Measurements from ENCODE around the gene KLHL3.

KLHL3 gene

GRCh38 chr5:137735555-137736284 is at the start of gene KLHL3:
Gene KLHL3, minus strand, starts transcription at chr5:137736089. Its CDS starts 443 bp downstream, at chr5:137735646.
- H3K9me2 ChIP-seq (ENCODE audit: low read depth, low read length) = no peaks in the 10 kb centered on the region
- no peaks in the 10 kb centered on the region for H3K36me3 ChIP-seq (ENCODE audit: insufficient read depth, low read length)
- H3K27ac ChIP-seq (ENCODE audit: low read depth, low read length, poor library complexity, severe bottlenecking) = no peak within 1 kb of the TSS
- no peak for TF ChIP-seq EZH2 (IDR thresholded peaks at IDR 0.05; ENCODE audit: borderline replicate concordance, low read length)
- no peak for TF ChIP-seq CTCF (IDR thresholded peaks at IDR 0.05; ENCODE audit: low read length)
- no peaks in the 10 kb centered on the region for H3F3A ChIP-seq (ENCODE audit: insufficient read depth, low read length)
- H4K20me1 ChIP-seq (ENCODE audit: insufficient read depth, low read length) = no peaks in the 10 kb centered on the region
- H3K4me2 ChIP-seq (ENCODE audit: low read length) = no peak within 1 kb of the TSS
- H2AFZ ChIP-seq (ENCODE audit: low read length) = no peak within 1 kb of the TSS
- no peaks in the 10 kb centered on the region for H3K9me3 ChIP-seq (ENCODE audit: low read length)
- H3K4me1 ChIP-seq (ENCODE audit: insufficient read depth, low read length, severe bottlenecking) = no peaks in the 10 kb centered on the region
- H3K4me3 ChIP-seq (ENCODE audit: low read depth, low read length, poor library complexity, severe bottlenecking) = no peak within 1 kb of the TSS
- no peaks in the 10 kb centered on the region for H3K79me2 ChIP-seq (ENCODE audit: insufficient read depth, low read length)
- H3K27me3 ChIP-seq (ENCODE audit: insufficient read depth, low read length) = peaks cover 5% of the 10 kb centered on the region; the same call in 1 of the 2 replicates
- H3K9ac ChIP-seq (ENCODE audit: low read length) = no peak within 1 kb of the TSS

GRCh38 chr5:137782984-137783536 is 47.2 kb upstream of the KLHL3 start:
- H4K20me1 ChIP-seq (ENCODE audit: insufficient read depth, low read length) = no peaks in the 10 kb centered on the region

GRCh38 chr5:137782055-137782454 is 46.2 kb upstream of the KLHL3 start:
- no peaks in the 10 kb centered on the region for H3K9me3 ChIP-seq (ENCODE audit: low read length)
- no peaks in the 10 kb centered on the region for H3F3A ChIP-seq (ENCODE audit: insufficient read depth, low read length)
- no peaks in the 10 kb centered on the region for H3K9me2 ChIP-seq (ENCODE audit: low read depth, low read length)
- H4K20me1 ChIP-seq (ENCODE audit: insufficient read depth, low read length) = no peaks in the 10 kb centered on the region
- no peak overlapping the region for H3K27ac ChIP-seq (ENCODE audit: low read depth, low read length, poor library complexity, severe bottlenecking)
- H3K4me1 ChIP-seq (ENCODE audit: insufficient read depth, low read length, severe bottlenecking) = no peaks in the 10 kb centered on the region
- no peak overlapping the region for H3K4me2 ChIP-seq (ENCODE audit: low read length)
- H3K36me3 ChIP-seq (ENCODE audit: insufficient read depth, low read length) = no peaks in the 10 kb centered on the region
- no peak for TF ChIP-seq EZH2 (IDR thresholded peaks at IDR 0.05; ENCODE audit: borderline replicate concordance, low read length)
- no peak for TF ChIP-seq CTCF (IDR thresholded peaks at IDR 0.05; ENCODE audit: low read length)
- H3K27me3 ChIP-seq (ENCODE audit: insufficient read depth, low read length) = no peaks in the 10 kb centered on the region
- H3K9ac ChIP-seq (ENCODE audit: low read length) = no peak overlapping the region
- no peaks in the 10 kb centered on the region for H3K79me2 ChIP-seq (ENCODE audit: insufficient read depth, low read length)
- no peak overlapping the region for H2AFZ ChIP-seq (ENCODE audit: low read length)
- H3K4me3 ChIP-seq (ENCODE audit: low read depth, low read length, poor library complexity, severe bottlenecking) = no peak overlapping the region

More at GRCh38 chr5:137782984-137783536, 47.2 kb upstream of the KLHL3 start:
- Histone ChIP-seq H3F3A (ENCODE audit: insufficient read depth, low read length) (no peaks in the 10 kb centered on the region), H3K9me2 (ENCODE audit: low read depth, low read length) (no peaks in the 10 kb centered on the region), H2AFZ (ENCODE audit: low read length) (no peak overlapping the region), H3K79me2 (ENCODE audit: insufficient read depth, low read length) (no peaks in the 10 kb centered on the region), H3K36me3 (ENCODE audit: insufficient read depth, low read length) (no peaks in the 10 kb centered on the region), H3K27ac (ENCODE audit: low read depth, low read length, poor library complexity, severe bottlenecking) (no peak overlapping the region), H3K4me3 (ENCODE audit: low read depth, low read length, poor library complexity, severe bottlenecking) (no peak overlapping the region), H3K4me2 (ENCODE audit: low read length) (no peak overlapping the region), H3K27me3 (ENCODE audit: insufficient read depth, low read length) (no peaks in the 10 kb centered on the region), H3K9me3 (ENCODE audit: low read length) (no peaks in the 10 kb centered on the region), H3K9ac (ENCODE audit: low read length) (no peak overlapping the region), H3K4me1 (ENCODE audit: insufficient read depth, low read length, severe bottlenecking) (no peaks in the 10 kb centered on the region)
- TF ChIP-seq EZH2 (IDR thresholded peaks at IDR 0.05; ENCODE audit: borderline replicate concordance, low read length) (no peak), CTCF (IDR thresholded peaks at IDR 0.05; ENCODE audit: low read length) (no peak)

Measured in OCI-LY1 (cell line).